HG03565 (cell line): ENCODE results near the gene ZDHHC3.

Source experiments
- ATAC-seq: cut with Tn5 transposase; IDR thresholded peaks from one replicate; pipeline ENCODE4 v1.9.1; 2021; ENCODE audit warnings: mild to moderate bottlenecking, moderate library complexity; ENCODE audit not compliant: unreplicated experiment

Gene ZDHHC3

DNA sequence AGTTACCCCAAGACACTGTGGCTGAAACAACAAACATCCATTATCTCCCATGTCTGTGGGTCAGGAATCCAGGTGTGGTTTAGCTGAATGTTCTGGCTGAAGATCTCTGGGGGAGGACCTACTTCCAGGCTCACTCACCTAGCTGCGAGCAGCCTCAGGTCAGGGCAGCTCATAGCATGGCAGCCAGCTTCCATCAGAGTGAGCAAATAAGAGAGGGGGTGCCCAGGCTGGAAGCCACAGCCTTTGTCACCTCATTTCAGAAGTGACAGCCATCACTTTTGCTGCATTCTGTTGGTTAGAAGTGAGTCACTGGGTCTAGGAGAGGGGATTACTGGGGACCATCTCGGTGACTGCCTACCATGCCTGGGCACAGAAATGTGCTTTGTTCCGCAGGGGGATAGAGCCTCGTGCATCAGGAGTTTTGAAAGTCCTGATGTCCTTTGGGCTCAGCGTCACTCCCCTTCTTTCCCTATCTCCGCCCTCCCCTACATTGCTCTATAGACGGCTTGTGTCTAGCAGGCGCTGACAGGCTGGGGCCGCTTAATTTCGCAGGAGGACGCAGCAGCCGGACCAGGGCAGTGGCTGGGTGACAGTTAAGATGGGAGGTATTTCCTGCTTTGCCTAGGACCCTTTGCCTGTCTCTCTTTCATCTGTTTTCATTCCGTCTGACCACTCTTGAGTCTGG is 76.1 kb downstream of the ZDHHC3 start:
- no peak for ATAC-seq

DNA sequence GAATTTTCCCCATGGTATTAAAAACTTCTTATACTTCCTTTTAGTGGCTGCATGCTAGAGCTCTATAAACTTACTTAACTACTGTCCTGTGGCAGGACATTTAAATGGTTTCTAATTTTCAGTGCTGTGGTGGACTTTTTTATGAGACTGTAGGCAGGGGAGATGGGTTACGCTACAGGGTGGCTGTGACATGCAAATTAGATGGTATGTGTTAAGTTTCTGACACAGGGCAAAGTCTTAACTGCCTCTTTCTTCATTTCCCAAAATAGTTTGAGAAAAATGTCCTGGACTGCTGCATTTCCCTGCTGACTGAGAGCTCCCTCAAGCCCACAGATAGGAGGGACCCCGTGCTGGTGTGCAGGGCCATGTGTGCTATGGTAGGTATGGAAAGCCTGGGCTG is 79.5 kb downstream of the ZDHHC3 start:
- ATAC-seq, result no peak

DNA sequence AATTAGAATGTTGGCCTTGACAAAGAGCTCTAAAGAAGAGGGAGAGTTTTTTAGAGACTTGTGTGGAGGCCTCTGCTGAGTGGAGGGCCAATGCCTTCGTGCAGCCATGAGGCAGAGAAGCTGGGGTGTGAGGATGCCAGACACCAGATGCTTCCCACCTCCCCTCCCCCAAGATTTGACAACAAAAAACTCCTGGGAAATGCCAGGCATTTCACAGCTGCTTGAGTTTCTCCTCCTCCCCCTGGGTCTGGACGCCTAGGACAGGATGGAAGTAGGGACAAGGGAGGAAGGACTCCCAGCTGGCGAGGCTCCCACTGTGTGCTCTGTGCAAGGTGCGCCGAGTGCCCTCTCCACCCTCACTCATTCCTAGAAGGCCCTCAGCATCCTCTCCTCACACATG is 81.5 kb downstream of the ZDHHC3 start:
- ATAC-seq, result no peak

DNA sequence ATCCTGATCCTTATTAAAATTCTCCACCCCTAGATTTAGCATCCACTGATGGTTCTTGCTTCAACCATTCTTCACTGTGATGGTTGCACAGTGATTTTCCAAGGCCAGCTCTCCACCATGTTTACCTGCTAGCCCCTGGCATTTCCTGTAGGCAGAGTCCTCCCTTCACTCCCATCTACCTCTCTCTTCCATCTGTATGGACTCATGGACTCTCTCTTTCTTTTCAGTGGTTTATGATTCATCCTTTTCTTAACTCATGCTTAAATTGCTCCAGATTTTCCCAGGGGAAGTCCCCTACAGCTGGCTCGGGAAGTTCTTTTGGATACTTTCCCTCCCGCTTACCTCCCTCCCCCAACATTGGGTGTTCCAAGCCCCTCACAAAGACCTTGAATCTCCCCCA is 82.9 kb downstream of the ZDHHC3 start:
- no peak for ATAC-seq

DNA sequence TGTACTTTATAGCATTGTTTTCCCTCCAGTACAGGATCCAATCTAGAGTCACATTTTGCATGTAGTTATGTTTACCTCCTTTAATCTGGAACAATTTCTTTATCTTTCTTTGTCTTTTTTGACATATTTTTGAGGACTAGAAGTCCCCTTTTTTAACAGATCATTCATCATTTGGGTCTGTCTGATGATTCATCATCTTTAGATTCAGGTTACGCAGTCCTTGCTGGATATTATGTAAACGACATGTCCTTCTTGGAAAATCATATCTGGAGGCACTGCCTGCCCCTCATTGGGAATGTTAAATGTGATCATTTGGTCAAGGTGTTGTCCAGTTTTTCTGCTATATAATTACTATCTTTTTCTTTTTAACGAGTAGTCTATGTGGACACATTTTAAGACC is 83.3 kb downstream of the ZDHHC3 start:
- ATAC-seq, result no peak

DNA sequence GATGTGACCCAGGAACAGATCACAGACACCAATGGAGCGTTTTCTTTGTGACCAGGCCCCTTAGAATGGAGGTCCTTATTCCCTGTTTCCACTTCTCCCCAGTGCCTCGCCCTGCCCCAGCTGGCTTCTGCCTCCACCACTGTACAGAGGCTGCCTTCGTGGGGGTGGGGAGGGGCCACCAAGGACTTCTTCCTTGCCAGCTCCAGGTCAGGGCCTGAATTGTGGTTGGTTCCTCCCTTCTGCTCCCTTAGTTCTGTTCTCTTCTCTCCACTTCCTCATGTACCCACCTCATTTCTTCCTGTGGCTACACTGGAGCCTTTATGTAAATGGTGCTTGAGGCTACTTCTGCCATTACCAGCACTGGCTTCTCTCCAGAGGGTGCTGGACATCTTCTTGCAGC is 85.1 kb downstream of the ZDHHC3 start:
- no peak for ATAC-seq

DNA sequence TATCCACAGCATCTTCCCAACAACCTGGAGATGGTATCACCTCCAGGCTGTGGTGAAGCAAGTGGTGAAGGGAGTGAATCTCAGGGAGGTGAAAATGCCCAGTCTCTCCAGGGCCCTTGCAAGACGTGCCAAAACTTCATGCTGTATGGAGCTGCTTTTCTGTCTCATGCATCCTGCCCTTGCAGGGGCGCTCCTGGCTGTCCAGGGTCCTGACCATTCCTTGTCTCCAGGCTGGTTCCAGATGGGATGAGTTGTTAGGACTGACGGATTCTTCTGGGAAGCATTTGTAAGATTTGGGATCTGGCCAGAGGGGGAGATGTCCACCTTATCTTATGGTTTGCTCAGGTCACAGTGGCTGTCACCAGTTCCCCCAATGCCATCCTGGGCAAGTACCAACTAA is 85.7 kb downstream of the ZDHHC3 start:
- ATAC-seq, result no peak

DNA sequence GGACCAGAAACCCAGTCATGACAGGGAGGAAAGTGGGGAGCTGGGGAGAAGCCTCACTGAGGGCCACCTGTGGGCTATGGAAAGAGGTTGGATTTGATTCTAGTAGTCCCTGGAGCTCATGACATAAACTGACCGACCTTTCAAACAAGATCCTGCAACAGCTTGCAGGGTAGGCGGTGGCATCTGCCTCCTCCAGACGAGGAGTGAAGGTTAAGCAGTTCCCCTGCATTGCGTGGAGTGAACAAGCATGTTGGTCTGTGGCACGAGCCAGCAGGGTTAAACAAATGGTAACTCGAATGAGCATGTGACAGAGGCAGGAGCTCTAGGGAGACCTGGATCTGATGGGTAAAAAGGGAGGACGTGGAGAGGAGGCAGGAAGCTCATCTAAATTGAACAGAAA is 88.9 kb downstream of the ZDHHC3 start:
- no peak for ATAC-seq

DNA sequence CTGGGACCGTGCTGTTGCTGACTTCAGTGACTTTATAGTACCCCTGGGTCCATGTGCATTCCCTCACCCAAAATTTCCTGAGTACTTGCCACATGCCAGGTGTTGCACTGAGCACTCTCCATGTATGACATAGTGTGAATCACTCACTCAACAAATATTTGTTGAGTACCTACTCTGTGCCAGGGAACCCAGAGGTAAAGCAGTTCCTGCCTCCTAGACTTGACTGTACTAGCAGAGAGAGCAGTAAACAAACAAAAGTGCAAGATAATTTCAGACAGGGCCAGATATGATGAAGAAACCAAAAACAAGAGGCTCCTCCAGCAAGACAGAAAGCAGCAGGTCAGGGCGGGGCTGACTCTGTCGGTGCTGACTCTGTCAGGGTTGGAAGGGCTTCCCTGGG is 89.4 kb downstream of the ZDHHC3 start:
- ATAC-seq, result no peak

DNA sequence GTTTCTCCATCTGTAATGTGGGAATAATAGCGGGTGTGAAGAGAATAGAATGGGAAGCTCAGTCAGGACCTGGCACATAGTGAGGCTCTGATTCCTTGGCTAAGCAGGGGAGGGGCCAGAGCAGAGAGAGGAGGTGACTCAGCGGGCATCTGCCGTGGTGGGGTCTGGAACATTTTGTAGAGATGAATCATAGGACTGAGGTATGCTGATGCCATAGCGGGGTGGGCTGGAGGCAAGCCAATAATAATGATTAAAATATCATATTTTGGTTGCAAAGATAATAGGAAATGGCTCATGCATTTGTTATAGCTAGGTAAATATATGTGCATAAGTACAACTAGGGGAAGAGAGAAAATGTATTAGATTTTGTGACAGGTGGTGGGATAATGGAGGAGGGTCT is 90.4 kb downstream of the ZDHHC3 start:
- ATAC-seq, result no peak

DNA sequence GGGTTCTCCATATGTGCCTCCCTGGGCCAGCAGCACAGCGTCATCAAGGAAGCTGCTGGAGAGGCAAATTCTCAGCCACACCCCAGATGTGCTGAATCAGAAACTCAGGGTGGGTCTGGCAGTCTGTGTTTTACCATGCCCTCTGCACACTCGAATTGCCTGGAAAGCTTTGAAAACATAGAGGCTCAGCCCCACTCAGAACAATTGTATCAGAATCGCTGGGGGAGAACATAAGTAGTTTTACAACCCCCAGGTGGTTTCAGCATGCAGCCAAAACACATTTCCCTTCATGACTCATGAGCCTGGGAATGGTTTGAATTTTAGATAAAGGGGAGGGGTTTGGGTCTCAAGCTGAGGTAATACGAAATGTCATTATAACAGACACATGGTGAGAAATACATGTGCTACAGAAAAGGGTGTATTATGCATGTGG is 92.0 kb downstream of the ZDHHC3 start:
- no peak for ATAC-seq

DNA sequence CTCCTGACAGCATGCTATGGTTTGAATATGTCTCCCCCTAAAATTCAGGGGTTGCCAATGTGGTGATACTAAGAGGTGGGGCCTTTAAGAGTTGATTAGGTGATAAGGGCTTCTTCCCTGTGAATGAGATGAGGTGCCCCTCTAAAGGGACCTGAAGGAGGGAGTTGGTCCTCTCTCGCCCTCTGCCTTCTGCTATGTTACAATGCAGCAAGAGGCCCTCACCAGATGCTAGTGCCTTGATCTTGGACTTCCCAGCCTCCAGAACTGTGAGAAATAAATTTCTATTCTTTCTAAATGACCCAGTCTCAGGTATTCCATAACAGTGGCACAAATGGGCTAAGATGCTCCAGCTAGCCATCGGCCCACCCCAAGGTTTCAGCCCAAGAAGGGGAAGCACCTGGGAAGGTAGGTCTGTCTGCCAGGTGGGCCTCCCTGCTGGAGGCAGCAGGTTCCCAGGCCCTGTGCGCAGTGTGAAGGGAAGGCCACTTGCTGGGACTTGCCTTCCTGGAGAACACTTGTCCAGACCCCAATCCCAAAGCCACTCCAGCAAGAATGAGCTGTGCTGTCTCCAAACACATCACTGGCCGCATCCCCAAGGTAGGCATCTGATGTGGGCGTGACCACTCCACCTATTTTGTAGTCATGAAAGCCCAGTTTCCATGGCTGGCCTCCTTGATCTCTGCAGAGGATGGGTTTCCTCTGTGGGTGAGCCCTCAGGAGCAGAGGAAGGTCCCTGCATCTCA is 92.6 kb downstream of the ZDHHC3 start:
- ATAC-seq, result no peak

DNA sequence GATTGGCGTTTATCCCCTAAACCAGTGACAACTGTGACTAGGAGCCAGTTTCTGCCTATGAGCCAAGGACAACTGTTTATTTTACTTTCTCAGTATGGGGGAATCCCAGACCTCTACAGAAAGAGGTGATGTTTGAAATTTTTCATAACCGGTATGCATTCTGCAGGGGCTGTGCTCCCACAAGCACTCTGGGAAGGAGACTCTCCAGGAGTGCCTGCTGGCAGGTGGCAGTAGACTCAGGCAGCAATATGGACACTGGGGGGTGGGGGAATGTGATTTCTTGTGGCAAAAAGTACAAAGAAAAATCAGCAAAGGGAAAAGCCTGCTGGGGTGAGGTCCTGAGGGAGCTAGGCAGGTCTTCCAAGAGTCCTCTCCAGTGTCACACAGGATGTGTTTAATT is 95.7 kb downstream of the ZDHHC3 start:
- no peak for ATAC-seq

DNA sequence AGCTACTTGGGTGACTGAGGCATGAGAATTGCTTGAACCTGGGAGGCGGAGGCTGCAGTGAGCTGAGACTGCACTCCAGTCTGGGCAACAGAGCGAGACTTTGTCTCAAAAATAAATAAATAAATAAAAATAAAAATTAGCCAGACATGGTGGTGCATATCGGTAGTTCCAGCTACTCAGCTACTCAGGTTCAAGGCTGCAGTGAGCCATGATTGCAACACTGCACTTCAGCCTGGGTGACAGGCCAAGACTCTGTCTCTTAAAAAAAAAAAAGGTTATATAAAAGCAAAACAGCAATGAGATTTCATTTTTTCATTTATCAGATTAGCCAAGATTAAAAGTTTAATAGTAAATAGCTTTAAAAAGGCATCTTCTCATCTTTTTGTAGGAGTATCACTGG is 98.6 kb downstream of the ZDHHC3 start:
- ATAC-seq, result no peak

DNA sequence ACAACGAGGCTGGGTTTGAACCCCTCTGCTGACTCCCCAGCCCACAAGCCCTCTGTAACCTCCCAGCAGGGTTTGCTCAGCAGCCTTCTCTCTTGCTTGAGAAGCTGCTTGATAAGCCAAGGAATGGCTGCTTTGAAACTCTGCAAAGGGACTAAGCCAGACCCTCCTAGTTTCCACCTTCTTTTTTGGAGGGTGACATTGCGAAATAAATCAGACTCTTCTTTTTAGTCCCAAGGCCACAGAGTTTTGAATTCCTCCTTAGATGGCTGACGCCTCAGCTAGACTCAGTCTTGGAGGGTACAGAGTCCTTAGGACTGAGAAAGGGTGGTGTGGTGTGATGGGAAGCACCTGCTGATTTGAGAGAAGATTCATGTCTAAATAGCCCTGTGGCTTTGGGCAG is 100.4 kb downstream of the ZDHHC3 start:
- ATAC-seq, result no peak
